ENCODE measurements around the gene C3. TPM values are rescaled to one million over a fixed set of nuclear protein-coding genes. Genes with fewer than 3 reads are reported as not detected.
"Not testable (repeated sequence)": the region's sequence is repeated elsewhere in the genome, so short reads cannot be mapped to it uniquely, and the experiment has no call there.

Gene C3
- total RNA-seq, 4 donors from 2014 or later = 89.1 to 548 (median 264) TPM

GRCh38 chr19:6677883-6678689, 42.4 kb downstream of the C3 start:
- Histone ChIP-seq H3K27ac (no peak overlapping the region), H3K4me3 (no peak overlapping the region), H3K4me1 (peaks cover 0 to 5% (median 0%) of the 10 kb centered on the region in 4 donors), H3K36me3 (no peaks in the 10 kb centered on the region), H3K9me3 (no peaks in the 10 kb centered on the region), H3K27me3 (no peaks in the 10 kb centered on the region)
- DNase-seq = peak in 1 of 3 donors; percentile 45
- TF ChIP-seq CTCF (IDR thresholded peaks at IDR 0.05) (no peak), POLR2A (IDR thresholded peaks at IDR 0.05) (no peak)

GRCh38 chr19:6677495-6677882, 43.0 kb downstream of the C3 start:
- Histone ChIP-seq H3K27me3 (no peaks in the 10 kb centered on the region), H3K4me1 (peaks cover 0 to 5% (median 0%) of the 10 kb centered on the region in 4 donors), H3K36me3 (no peaks in the 10 kb centered on the region), H3K27ac (no peak overlapping the region), H3K4me3 (no peak overlapping the region), H3K9me3 (no peaks in the 10 kb centered on the region)
- peak in 1 of 3 donors; percentile 27 for DNase-seq
- TF ChIP-seq CTCF (IDR thresholded peaks at IDR 0.05) (no peak), POLR2A (IDR thresholded peaks at IDR 0.05) (no peak)

GRCh38 chr19:6676288-6676687, 44.2 kb downstream of the C3 start:
- Histone ChIP-seq H3K4me1 (peaks cover 0 to 5% (median 0%) of the 10 kb centered on the region in 4 donors), H3K4me3 (no peak overlapping the region), H3K27me3 (no peaks in the 10 kb centered on the region), H3K9me3 (no peaks in the 10 kb centered on the region), H3K27ac (no peak overlapping the region), H3K36me3 (no peaks in the 10 kb centered on the region)
- DNase-seq = no peak
- TF ChIP-seq POLR2A (IDR thresholded peaks at IDR 0.05) = no peak
- TF ChIP-seq CTCF (IDR thresholded peaks at IDR 0.05) = no peak

- H3K4me3 ChIP-seq = no peak overlapping the region
- H3K9me3 ChIP-seq = no peaks in the 10 kb centered on the region
- peaks cover 0 to 13% (median 3%) of the 10 kb centered on the region in 4 donors for H3K4me1 ChIP-seq
- TF ChIP-seq CTCF (IDR thresholded peaks at IDR 0.05) (no peak), POLR2A (IDR thresholded peaks at IDR 0.05) (no peak)
- H3K36me3 ChIP-seq = no peaks in the 10 kb centered on the region
- peak overlapping the region in 1 of 4 donors; percentile 60 for H3K27ac ChIP-seq
- H3K27me3 ChIP-seq = no peaks in the 10 kb centered on the region
- peak; percentile 55 to 91 (median 79) for DNase-seq
Observed at GRCh38 chr19:6674868-6675305, 45.6 kb downstream of the C3 start.

- H3K9me3 ChIP-seq, DNase-seq, H3K4me3 ChIP-seq, H3K27me3 ChIP-seq, H3K36me3 ChIP-seq: not testable (repeated sequence)
- Histone ChIP-seq H3K27ac (peak overlapping the region in 1 of 4 donors; percentile 60), H3K4me1 (peaks cover 0 to 13% (median 3%) of the 10 kb centered on the region in 4 donors)
Observed at GRCh38 chr19:6674408-6674807, 46.0 kb downstream of the C3 start.

GRCh38 chr19:6672693-6673290, 47.7 kb downstream of the C3 start:
- Histone ChIP-seq H3K4me1 (peaks cover 0 to 13% (median 3%) of the 10 kb centered on the region in 4 donors), H3K27me3 (no peaks in the 10 kb centered on the region), H3K4me3 (no peak overlapping the region), H3K9me3 (no peaks in the 10 kb centered on the region), H3K27ac (no peak overlapping the region), H3K36me3 (no peaks in the 10 kb centered on the region)
- peak in 1 of 3 donors; percentile 1 for DNase-seq
- TF ChIP-seq CTCF (IDR thresholded peaks at IDR 0.05) = no peak

Data from Peyer's patch (tissue), 4 donors.